GM21528 (cell line): Measurements from ENCODE around the gene SMG1.
"Not testable (repeated sequence)": the region's sequence is repeated elsewhere in the genome, so short reads cannot be mapped to it uniquely, and the experiment has no call there.

Source experiments
- ATAC-seq: cut with Tn5 transposase; IDR thresholded peaks from one replicate; pipeline ENCODE4 v1.9.1; 2021; ENCODE audit warnings: mild to moderate bottlenecking, moderate library complexity; ENCODE audit not compliant: unreplicated experiment, low FRiP score

SMG1 gene

GRCh38 chr16:18802767-18803343 is 123.4 kb downstream of the SMG1 start:
- ATAC-seq = no peak

GRCh38 chr16:18801145-18801972 is 124.8 kb downstream of the SMG1 start, which contains the start of gene ARL6IP1:
ARL6IP1 (minus strand) TSS chr16:18801549; CDS start chr16:18801466, 83 bp downstream.
- ATAC-seq = peak; percentile 93

- ATAC-seq = no peak
Observed at GRCh38 chr16:18800775-18801144, 125.4 kb downstream of the SMG1 start.

DNA sequence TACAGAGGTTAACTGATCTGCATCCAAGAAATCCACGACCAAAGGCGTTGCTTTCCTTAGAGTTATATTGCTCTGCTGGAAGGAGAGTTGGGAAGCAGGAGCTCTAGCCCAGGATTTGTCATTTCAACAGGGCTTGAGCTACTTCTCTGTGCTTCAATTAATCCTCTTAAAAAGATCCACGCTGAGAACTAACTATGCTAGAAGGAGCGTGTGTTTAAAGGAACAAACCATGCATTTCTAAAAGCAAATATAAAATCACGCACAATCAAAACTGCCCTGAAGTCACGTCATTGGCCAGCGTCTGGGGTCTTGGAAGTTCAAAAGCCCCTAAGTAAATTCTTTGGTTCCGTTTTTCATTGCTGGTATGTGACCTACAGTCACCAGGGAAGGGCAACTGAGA is 125.9 kb downstream of the SMG1 start:
- ATAC-seq = no peak

DNA sequence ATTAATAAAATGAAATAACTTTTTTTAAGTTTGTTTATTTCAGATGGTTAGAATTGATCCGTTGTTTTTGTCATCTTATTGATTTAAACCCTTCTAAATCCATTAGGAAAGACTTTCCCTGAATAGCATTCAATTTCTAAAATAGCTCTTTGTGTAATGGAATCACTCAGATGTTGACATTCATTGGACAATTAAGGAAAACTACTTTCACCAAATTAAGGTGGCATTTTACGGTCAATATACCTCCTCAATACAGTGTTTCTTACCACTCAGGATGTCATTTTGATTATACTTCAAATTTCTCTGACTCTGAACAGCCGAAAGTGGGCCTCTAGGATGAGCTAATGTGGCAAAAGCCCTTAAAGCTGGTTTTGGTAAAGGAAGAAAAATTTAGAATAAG is 126.7 kb downstream of the SMG1 start:
- no peak for ATAC-seq

GRCh38 chr16:18797746-18798145 is 128.5 kb downstream of the SMG1 start:
- ATAC-seq = no peak

GRCh38 chr16:18796377-18796776 is 129.8 kb downstream of the SMG1 start:
- no peak for ATAC-seq

GRCh38 chr16:18792836-18793433 is 133.3 kb downstream of the SMG1 start:
- ATAC-seq = no peak

GRCh38 chr16:18789850-18790706 is 136.1 kb downstream of the SMG1 start, which contains the start of gene RPS15A:
RPS15A (minus strand) TSS chr16:18790334; CDS start chr16:18789113, 1,221 bp downstream.
- ATAC-seq = peak; percentile 94

- ATAC-seq = no peak
Observed at GRCh38 chr16:18789515-18789849, 136.7 kb downstream of the SMG1 start.

DNA sequence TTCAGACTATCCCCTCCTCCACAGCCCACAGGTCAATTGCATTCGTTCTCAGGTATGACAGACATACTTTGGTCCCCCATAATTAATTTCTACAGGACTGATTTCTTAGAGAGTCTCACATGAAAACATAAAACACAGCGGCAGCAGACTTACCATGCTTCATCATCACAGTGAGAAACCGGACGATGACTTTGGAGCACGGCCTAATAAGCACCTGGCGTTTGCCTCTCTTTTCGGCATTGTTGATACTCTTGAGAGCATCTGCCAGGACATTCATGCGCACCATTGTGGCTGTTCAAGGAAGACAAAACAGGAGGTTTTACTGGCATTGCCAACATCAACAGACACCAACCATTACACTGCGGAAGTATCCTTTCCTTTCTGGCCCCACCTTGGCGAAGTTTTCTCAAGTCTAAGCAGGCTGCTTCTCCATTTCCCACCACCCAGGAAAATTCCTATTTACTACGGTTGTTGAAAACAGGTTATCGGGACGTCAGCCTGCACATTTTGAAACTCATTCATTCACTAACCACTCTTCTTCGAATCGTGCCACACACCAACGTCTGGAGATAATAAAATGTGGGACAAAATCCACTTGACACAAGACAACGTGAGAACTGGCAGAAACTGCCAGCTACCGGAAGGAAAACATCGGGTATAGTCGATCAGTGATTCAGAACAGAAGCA is 137.2 kb downstream of the SMG1 start:
- no peak for ATAC-seq

GRCh38 chr16:18784917-18785623 is 141.1 kb downstream of the SMG1 start:
- ATAC-seq = no peak

DNA sequence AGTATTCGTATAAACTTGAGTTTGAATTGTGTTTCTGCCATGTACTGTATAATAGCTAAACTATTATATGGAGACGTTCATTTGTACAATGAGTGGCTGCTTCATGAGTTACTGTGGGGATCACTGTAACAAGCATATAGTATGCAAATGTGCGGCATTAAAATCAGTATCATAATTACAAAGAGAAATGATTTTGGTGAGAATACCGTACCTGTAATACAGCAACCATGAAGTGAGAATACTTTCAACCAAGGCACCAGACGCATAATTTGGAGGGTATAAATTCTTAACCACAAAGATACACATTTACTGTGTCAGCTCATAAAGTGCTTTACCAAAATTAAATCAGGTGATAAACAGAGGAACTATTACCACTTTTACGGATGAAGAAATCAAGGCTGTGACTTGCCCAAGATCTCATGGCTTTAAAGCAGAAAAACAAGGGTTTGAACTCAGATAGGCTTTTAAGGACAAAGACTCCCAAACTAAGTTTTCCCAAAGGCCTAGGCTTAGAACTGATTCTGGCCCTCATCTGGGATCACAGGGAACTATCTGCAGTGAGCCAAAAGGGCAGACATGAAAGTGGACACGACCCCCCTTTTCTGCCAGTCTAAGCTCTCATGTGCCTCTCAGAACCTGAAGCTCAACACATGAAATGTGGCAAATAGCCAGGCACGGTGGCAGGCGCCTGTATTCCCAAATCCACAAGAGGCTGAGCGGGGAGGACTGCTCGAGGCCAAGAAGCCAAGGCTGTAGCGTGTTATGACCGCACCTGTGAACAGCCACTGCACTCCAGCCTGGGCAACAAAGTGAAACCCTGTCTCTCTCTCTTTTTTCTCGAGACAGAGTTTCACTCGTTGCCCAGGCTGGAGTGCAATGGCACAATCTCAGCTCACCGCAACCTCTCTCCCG is 142.5 kb downstream of the SMG1 start:
- no peak for ATAC-seq

DNA sequence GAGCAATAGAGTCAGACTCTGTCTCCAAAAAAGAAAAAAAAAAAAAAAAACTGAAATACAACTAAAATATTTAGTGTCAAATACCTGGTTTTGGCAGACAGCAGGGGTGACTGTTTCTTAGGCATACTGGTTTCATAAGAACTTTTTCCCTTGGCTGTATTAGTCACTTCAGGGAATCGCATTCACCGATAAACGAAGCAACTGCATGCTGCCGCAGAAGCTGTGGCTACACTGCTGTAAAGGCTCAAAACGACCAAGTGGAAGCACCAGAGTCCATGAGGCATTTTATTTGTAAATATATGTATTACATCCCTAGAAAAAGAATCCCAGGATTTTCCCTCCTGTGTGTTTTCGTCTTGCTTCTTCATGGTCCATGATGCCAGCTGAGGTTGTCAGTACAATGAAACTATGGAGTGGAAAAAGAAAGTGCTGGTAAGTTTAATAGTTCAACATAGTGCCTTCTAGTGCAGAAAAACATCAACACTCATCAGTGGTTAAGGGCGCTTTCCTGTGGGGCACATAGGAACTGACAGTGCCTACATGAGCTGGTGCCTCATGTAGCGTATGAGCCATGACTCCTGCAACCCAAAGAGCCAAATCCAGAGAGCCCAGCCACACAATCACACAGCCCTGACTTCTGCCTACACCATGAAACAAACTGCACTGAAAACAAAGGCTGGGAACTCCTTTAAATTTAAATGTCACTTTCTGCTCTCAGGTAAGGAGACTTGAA is 143.3 kb downstream of the SMG1 start:
- ATAC-seq = no peak

GRCh38 chr16:18781232-18781631 is 145.0 kb downstream of the SMG1 start:
- not testable (repeated sequence) for ATAC-seq

DNA sequence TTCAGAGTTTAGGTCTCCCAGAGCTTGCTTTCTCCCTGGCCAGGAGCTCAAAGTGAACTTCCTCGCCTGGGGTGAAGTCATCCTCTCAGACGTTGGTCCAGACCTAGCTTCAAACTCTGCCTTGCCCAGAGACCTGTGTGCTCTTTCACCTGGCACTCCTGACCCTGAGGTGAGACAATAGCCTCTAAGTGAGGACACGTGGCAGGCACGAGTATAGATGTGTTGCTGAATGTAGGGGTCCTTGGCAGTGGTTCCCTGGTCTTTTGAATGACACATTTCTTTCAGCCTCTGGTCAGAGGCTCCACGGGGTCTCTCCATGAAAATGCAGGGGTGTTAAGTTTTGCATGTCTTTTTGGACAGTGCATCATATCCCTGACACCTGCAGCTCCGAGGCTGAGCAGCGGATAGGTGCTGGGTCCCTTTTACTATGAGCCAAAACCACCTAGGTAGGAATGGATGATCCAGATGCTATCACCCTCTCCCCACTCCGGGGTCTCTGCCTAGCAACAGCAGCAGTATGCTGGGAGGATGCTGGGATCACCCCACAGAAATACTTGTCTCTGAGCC is 145.7 kb downstream of the SMG1 start:
- not testable (repeated sequence) for ATAC-seq

- ATAC-seq = not testable (repeated sequence)
Observed at GRCh38 chr16:18777664-18778063, 148.5 kb downstream of the SMG1 start.
